ENCODE results near the gene LPCAT1.
"Not testable (repeated sequence)": the region's sequence is repeated elsewhere in the genome, so short reads cannot be mapped to it uniquely, and the experiment has no call there.

The LPCAT1 gene

GRCh38 chr5:1541702-1542400 is 18.1 kb upstream of the LPCAT1 start:
- peak; percentile 44 for DNase-seq (ENCODE audit: low read depth)

GRCh38 chr5:1540831-1541701 is 17.3 kb upstream of the LPCAT1 start:
- DNase-seq (ENCODE audit: low read depth): no peak

GRCh38 chr5:1540166-1540565 is 16.4 kb upstream of the LPCAT1 start:
- DNase-seq (ENCODE audit: low read depth): no peak

- DNase-seq (ENCODE audit: low read depth): not testable (repeated sequence)
These were observed 15.8 kb upstream of the LPCAT1 start for GRCh38 chr5:1539393-1540161.

- no peak for DNase-seq (ENCODE audit: low read depth)
These were observed 15.1 kb upstream of the LPCAT1 start for GRCh38 chr5:1538741-1539392.

- DNase-seq (ENCODE audit: low read depth): no peak
These were observed 14.5 kb upstream of the LPCAT1 start for GRCh38 chr5:1538276-1538675.

GRCh38 chr5:1537603-1538154 is 13.9 kb upstream of the LPCAT1 start:
- no peak for DNase-seq (ENCODE audit: low read depth)

- DNase-seq (ENCODE audit: low read depth): no peak
These were observed 13.3 kb upstream of the LPCAT1 start for GRCh38 chr5:1536871-1537602.

- DNase-seq (ENCODE audit: low read depth): no peak
These were observed 12.6 kb upstream of the LPCAT1 start for GRCh38 chr5:1536322-1536845.

GRCh38 chr5:1535646-1536045 is 11.9 kb upstream of the LPCAT1 start:
- DNase-seq (ENCODE audit: low read depth): no peak

GRCh38 chr5:1532384-1532783 is 8.6 kb upstream of the LPCAT1 start:
- DNase-seq (ENCODE audit: low read depth): no peak

- no peak for DNase-seq (ENCODE audit: low read depth)
These were observed 5.7 kb upstream of the LPCAT1 start for GRCh38 chr5:1529498-1529897.

GRCh38 chr5:1527533-1528205 is 3.9 kb upstream of the LPCAT1 start:
- DNase-seq (ENCODE audit: low read depth): no peak

- DNase-seq (ENCODE audit: low read depth): no peak
These were observed 2.9 kb upstream of the LPCAT1 start for GRCh38 chr5:1526681-1527131.

GRCh38 chr5:1526190-1526631 is 2.5 kb upstream of the LPCAT1 start:
- no peak for DNase-seq (ENCODE audit: low read depth)

- no peak for DNase-seq (ENCODE audit: low read depth)
These were observed 1.9 kb upstream of the LPCAT1 start for GRCh38 chr5:1525624-1526189.

GRCh38 chr5:1524799-1525623 is 1.3 kb upstream of the LPCAT1 start:
- no peak for DNase-seq (ENCODE audit: low read depth)

GRCh38 chr5:1524481-1524798 is 680 bp upstream of the LPCAT1 start:
- DNase-seq (ENCODE audit: low read depth): no peak

- no peak for DNase-seq (ENCODE audit: low read depth)
These were observed 324 bp downstream of the LPCAT1 start for GRCh38 chr5:1523480-1523792.
